Caco-2 (cell line): Measurements from ENCODE around the gene CLIP2. TPM values are rescaled to one million over a fixed set of nuclear protein-coding genes. Genes with fewer than 3 reads are reported as not detected.
A peak's percentile ranks its signal among the peaks of the same experiment; 100 is the strongest.

Experiments
- BruUV-seq: library from RNA; stranded (reverse); fragments of 400-500 nt; replicated peaks from 2 replicates; lab custom pipeline; 2021; lab: Mats Ljungman, UMichigan
- CTCF ChIA-PET: fragments of 300-600 bp; sonication (Branson Sonifier 250); formaldehyde crosslinking; loops from one replicate; lab custom pipeline; 2022; ENCODE audit warnings: antibody characterized with exemption; lab: Charles Lee
- POLR2A ChIA-PET: fragments of 300-600 bp; sonication (Branson Sonifier 250); formaldehyde crosslinking; loops from one replicate; lab custom pipeline; 2022; ENCODE audit warnings: antibody characterized with exemption; lab: Charles Lee
- DNase-seq, 2 experiments: peaks; one replicate each; pipeline versions ENCODE4 v3.0.0 to v3.0.0-alpha.2; 2020 to 2022
- H3K27me3 ChIP-seq: replicated peaks from 2 replicates; pipeline ENCODE4 v1.6.0; 2011; ENCODE audit warnings: low read length; ENCODE audit not compliant: control insufficient read depth, insufficient read depth
- H3K36me3 ChIP-seq: 2 replicates; pipeline ENCODE4 v1.5.1; 2011; ENCODE audit warnings: low read length; ENCODE audit not compliant: control insufficient read depth, insufficient read depth
- H3K4me1 ChIP-seq: fragments of 250-450 bp; sonication (Bioruptor Pico); 2 replicates; pipeline ENCODE4 v1.5.1; 2020; ENCODE audit warnings: mild to moderate bottlenecking
- H3K4me3 ChIP-seq: 2 replicates; pipeline ENCODE4 v1.5.1; 2011; ENCODE audit warnings: low read depth, mild to moderate bottlenecking, control low read depth, low read length
- H3K9me3 ChIP-seq: fragments of 250-450 bp; sonication (Bioruptor Pico); 2 replicates; pipeline ENCODE4 v1.5.1; 2020; ENCODE audit warnings: mild to moderate bottlenecking, moderate library complexity
- H3K27ac Mint-ChIP-seq: one replicate; pipeline ENCODE4 v1.8.0; 2022; ENCODE audit warnings: mixed read lengths; ENCODE audit not compliant: unreplicated experiment
- H3K27me3 Mint-ChIP-seq: one replicate; pipeline ENCODE4 v1.8.0; 2022; ENCODE audit warnings: mixed read lengths; ENCODE audit not compliant: insufficient read depth, unreplicated experiment
- H3K36me3 Mint-ChIP-seq: one replicate; pipeline ENCODE4 v1.8.0; 2022; ENCODE audit warnings: mild to moderate bottlenecking, mixed read lengths; ENCODE audit not compliant: insufficient read depth, unreplicated experiment
- H3K4me1 Mint-ChIP-seq: one replicate; pipeline ENCODE4 v1.8.0; 2022; ENCODE audit warnings: low read depth, mixed read lengths; ENCODE audit not compliant: unreplicated experiment
- H3K4me3 Mint-ChIP-seq: one replicate; pipeline ENCODE4 v1.8.0; 2022; ENCODE audit warnings: mild to moderate bottlenecking, moderate library complexity, mixed read lengths; ENCODE audit not compliant: unreplicated experiment
- H3K9me3 Mint-ChIP-seq: one replicate; pipeline ENCODE4 v1.8.0; 2022; ENCODE audit warnings: mixed read lengths; ENCODE audit not compliant: unreplicated experiment
- CTCF ChIP-seq, 2 experiments: fragments of 200-600 bp in 1 of 2; IDR thresholded peaks; 1 replicate in 1 of 2; 2 replicates in 1 of 2; pipeline versions ENCODE4 v1.5.1 to v1.8.0; 2011 to 2022; ENCODE audit warnings: antibody characterized with exemption in 1 of 2, control low read depth in 1 of 2, inconsistent platforms in 1 of 2, low read depth in 1 of 2, low read length in 1 of 2, mild to moderate bottlenecking in 1 of 2, moderate library complexity in 1 of 2; ENCODE audit not compliant: insufficient read depth in 1 of 2, severe bottlenecking in 1 of 2, unreplicated experiment in 1 of 2
- intact Hi-C: fragments of 100-400 bp; cut with micrococcal nuclease; formaldehyde crosslinking; loops from one replicate; pipeline ENCODE4 v1.10.0; 2022; ENCODE audit not compliant: unreplicated experiment
- total RNA-seq: library from RNA; stranded (reverse); gene quantifications from 2 replicates; pipeline ENCODE4 v1.2.3, GENCODE V29; 2022

Gene CLIP2
- total RNA-seq, 1 experiment from 2014 or later = 19.5 TPM

GRCh38 chr7:74404388-74404700 is 115.1 kb downstream of the CLIP2 start:
- Histone ChIP-seq H3K9me3 (no peaks in the 10 kb centered on the region), H3K4me1 (no peaks in the 10 kb centered on the region), H3K27me3 (no peaks in the 10 kb centered on the region), H3K36me3 (peaks cover 2% of the 10 kb centered on the region; the same call in 1 of the 2 replicates), H3K4me3 (no peak overlapping the region)
- Mint-ChIP-seq H3K27me3 (no peaks in the 10 kb centered on the region), H3K36me3 (peaks cover 17% of the 10 kb centered on the region), H3K4me3 (no peak overlapping the region), H3K27ac (no peak overlapping the region), H3K4me1 (no peaks in the 10 kb centered on the region), H3K9me3 (no peaks in the 10 kb centered on the region)
- no peak for DNase-seq
- ChIA-PET POLR2A (interaction anchor here (0.6 kb wide), 1 partner anchor 98 kb away, joined by 3 read pairs; no protein-coding TSS in a partner anchor), CTCF (no interaction called here)
- TF ChIP-seq CTCF (IDR thresholded peaks at IDR 0.05; ENCODE audit: insufficient read depth in 1 of 2, low read depth in 1 of 2, low read length in 1 of 2, severe bottlenecking in 1 of 2, unreplicated experiment in 1 of 2) = no peak
- BruUV-seq = no TSS peak
- intact Hi-C loops = no loop called here

GRCh38 chr7:74404741-74405140 is 115.5 kb downstream of the CLIP2 start:
- H3K9me3 ChIP-seq = no peaks in the 10 kb centered on the region
- DNase-seq = no peak
- CTCF ChIA-PET = no interaction called here
- intact Hi-C loops = no loop called here
- no peak overlapping the region for H3K27ac Mint-ChIP-seq
- peaks cover 17% of the 10 kb centered on the region for H3K36me3 Mint-ChIP-seq
- H3K9me3 Mint-ChIP-seq = no peaks in the 10 kb centered on the region
- no peaks in the 10 kb centered on the region for H3K27me3 Mint-ChIP-seq
- H3K36me3 ChIP-seq = peaks cover 2% of the 10 kb centered on the region; the same call in 1 of the 2 replicates
- no TSS peak for BruUV-seq
- POLR2A ChIA-PET = no interaction called here
- no peak for TF ChIP-seq CTCF (IDR thresholded peaks at IDR 0.05; ENCODE audit: insufficient read depth in 1 of 2, low read depth in 1 of 2, low read length in 1 of 2, severe bottlenecking in 1 of 2, unreplicated experiment in 1 of 2)
- no peak overlapping the region for H3K4me3 ChIP-seq
- no peaks in the 10 kb centered on the region for H3K4me1 ChIP-seq
- H3K4me3 Mint-ChIP-seq = no peak overlapping the region
- H3K27me3 ChIP-seq = no peaks in the 10 kb centered on the region
- no peaks in the 10 kb centered on the region for H3K4me1 Mint-ChIP-seq

- ChIA-PET POLR2A (interaction anchor here (0.6 kb wide), 1 partner anchor 199 kb away, joined by 3 read pairs; no protein-coding TSS in a partner anchor), CTCF (interaction anchor here (0.6 to 0.7 kb wide), 3 partner anchors 158 to 820 kb away, joined by 3 to 5 read pairs (median 4); no protein-coding TSS in a partner anchor)
- H3K27me3 Mint-ChIP-seq = no peaks in the 10 kb centered on the region
- Histone ChIP-seq H3K27me3 (no peaks in the 10 kb centered on the region), H3K4me1 (no peaks in the 10 kb centered on the region), H3K36me3 (peaks cover 2% of the 10 kb centered on the region; the same call in 1 of the 2 replicates), H3K4me3 (no peak overlapping the region), H3K9me3 (no peaks in the 10 kb centered on the region)
- BruUV-seq = no TSS peak
- H3K4me1 Mint-ChIP-seq = no peaks in the 10 kb centered on the region
- no peaks in the 10 kb centered on the region for H3K9me3 Mint-ChIP-seq
- intact Hi-C loops = no loop called here
- no peak overlapping the region for H3K4me3 Mint-ChIP-seq
- TF ChIP-seq CTCF (IDR thresholded peaks at IDR 0.05; ENCODE audit: insufficient read depth in 1 of 2, low read depth in 1 of 2, low read length in 1 of 2, severe bottlenecking in 1 of 2, unreplicated experiment in 1 of 2) = peak; percentile 36 to 41
- no peak overlapping the region for H3K27ac Mint-ChIP-seq
- H3K36me3 Mint-ChIP-seq = peaks cover 17% of the 10 kb centered on the region
- peak in 1 of 2 experiments; percentile 31 for DNase-seq
Observed at GRCh38 chr7:74405191-74405898, 116.1 kb downstream of the CLIP2 start.
